Adrenal gland (tissue), 12 donors: ENCODE data around the gene IFRD2. TPM values are rescaled to one million over a fixed set of nuclear protein-coding genes. Genes with fewer than 3 reads are reported as not detected.
A peak's percentile ranks its signal among the peaks of the same experiment; 100 is the strongest.

Experiments used
- DNase-seq, 7 donors: peaks; one replicate each; pipeline ENCODE4 v3.0.0-alpha.2; 2019 to 2020
- H3K27ac ChIP-seq, 5 donors: fragments of 200-600 bp; sonication (generic) in 4 of 5; 1 replicate in 3 of 5; 2 replicates in 2 of 5; pipeline versions ENCODE4 v1.5.1 to v1.8.0; 2016 to 2020; ENCODE audit warnings: mild to moderate bottlenecking in 1 of 5
- H3K27me3 ChIP-seq: fragments of 200-600 bp; 2 replicates; pipeline ENCODE4 v1.8.0; 2021
- H3K36me3 ChIP-seq, 2 donors: fragments of 200-600 bp; replicated peaks in 1 of 2; 1 replicate in 1 of 2; 2 replicates in 1 of 2; pipeline versions ENCODE4 v1.5.1 to v1.8.0; 2018 to 2022
- H3K4me1 ChIP-seq, 2 donors: fragments of 200-600 bp; replicated peaks in 1 of 2; 1 replicate in 1 of 2; 2 replicates in 1 of 2; pipeline versions ENCODE4 v1.5.1 to v1.8.0; 2018 to 2021
- H3K4me3 ChIP-seq, 4 donors: fragments of 200-600 bp; sonication (generic) in 3 of 4; one replicate each; pipeline ENCODE4 v1.5.1; 2016 to 2018
- H3K9me3 ChIP-seq, 3 donors: fragments of 200-600 bp; sonication (generic) in 1 of 3; replicated peaks in 1 of 3; 1 replicate in 2 of 3; 2 replicates in 1 of 3; pipeline versions ENCODE4 v1.5.1 to v1.8.0; 2016 to 2021
- POLR2A ChIP-seq, 2 donors: fragments of 450-650 bp; IDR thresholded peaks; one replicate each; pipeline ENCODE4 v1.6.1; 2017; ENCODE audit warnings: antibody characterized with exemption in 2 of 2, mild to moderate bottlenecking in 2 of 2, moderate library complexity in 1 of 2
- WGBS, 4 donors: extraction: QIAGEN DNeasy Blood & Tissue Kit in 2 of 4; methylation state at CpG; one replicate each; pipeline versions ENCODE4 v1.1.5 to v1.1.7; 2013 to 2017; 5-methylcytosine and 5-hydroxymethylcytosine counted together
- intact Hi-C, 2 donors: fragments of 100-400 bp; cut with DNase I; formaldehyde crosslinking; loops; one replicate each; pipeline versions ENCODE4 v1.14.1 to v1.15.0; 2022 to 2023
- polyA plus RNA-seq, 3 donors: library from polyadenylated mRNA; stranded (reverse); fragments of 200-250 nt in 2 of 3; fragments of 350-450 nt in 1 of 3; fragmentation: Illumina TruSeq in 1 of 3; extraction: RNeasy Lipid Tissue Mini Kit (QIAGEN cat#74804) in 1 of 3; gene quantifications; one replicate each; pipeline ENCODE4 v1.2.3, GENCODE V29; 2013 to 2014
- total RNA-seq, 9 donors: library from RNA; depleted of rRNA in 4 of 9; stranded (reverse); fragments of >200 nt in 4 of 9; fragments of 120-200 nt in 1 of 9; fragmentation: NEBNext Ultra II Directional in 1 of 9; extraction: Animal tissue kit (Norgen Biotek cat#: 25700) in 1 of 9; gene quantifications; one replicate each; pipeline versions ENCODE4 v1.1.0 to v1.2.4, GENCODE V29; 2013 to 2023
- TF ChIP-seq, protein P1 (sequence below), 6 experiments: fragments of 450-650 bp in 4 of 6; fragments of 200-600 bp in 2 of 6; sonication (generic) in 1 of 6; IDR thresholded peaks; 1 replicate in 5 of 6; 2 replicates in 1 of 6; pipeline versions ENCODE4 v1.5.1 to v1.8.0; 2016 to 2021; ENCODE audit warnings: antibody characterized with exemption in 6 of 6, mild to moderate bottlenecking in 2 of 6, moderate library complexity in 1 of 6
- donor health status: healthy with polysubstance abuse.
- donor health status: Bipolar disorder and iron deficiency.
- donor health status: DM: yes; HTN: yes; CAD: no.
- donor health status: DM: no; HTN: no; CAD: no.
- donor health status: DM: no; HTN: no; CAD: no.
- donor health status: DM: yes; HTN: yes; CAD: no.

Gene IFRD2
- total and polyA plus RNA-seq, 12 donors: 31.6 to 182 (median 56.8) TPM

DNA sequence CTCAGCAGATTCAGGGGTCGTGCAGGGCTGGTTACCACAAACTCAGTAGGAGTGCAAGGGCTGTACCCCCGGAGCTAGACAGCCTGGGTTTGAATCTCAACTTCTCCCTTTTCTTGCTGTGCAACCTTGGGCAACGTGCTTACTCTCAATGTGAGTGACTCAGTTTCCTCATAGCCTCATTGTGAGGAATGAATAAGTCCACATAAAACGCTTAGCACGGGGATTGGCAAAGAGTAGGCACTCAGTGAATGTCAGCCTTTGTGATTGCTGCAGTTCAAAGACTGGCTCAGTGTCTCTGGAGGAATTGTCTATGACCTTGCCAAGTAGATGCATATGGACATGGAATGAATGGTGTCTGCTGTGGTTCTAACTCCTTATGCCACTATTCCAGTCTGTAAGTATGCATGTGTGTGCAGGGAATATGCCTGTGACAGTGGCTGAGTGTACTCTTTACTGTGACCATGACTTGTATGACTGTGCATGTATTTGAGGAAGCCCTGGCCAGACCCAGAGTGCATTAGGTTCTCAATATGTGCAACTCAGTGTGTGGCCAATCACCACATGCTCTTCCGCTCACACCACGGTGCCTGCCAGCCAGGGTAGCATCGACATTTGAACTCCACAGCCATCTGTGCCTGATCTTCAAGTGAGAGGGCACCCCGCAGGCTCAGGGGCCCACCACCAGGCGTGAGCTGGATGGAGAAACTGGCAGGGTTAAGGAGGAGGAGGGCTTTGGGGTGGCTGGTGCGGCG, 7.9 kb upstream of the IFRD2 start:
- DNase-seq: peak in 4 of 7 donors; percentile 36 to 69 (median 62)
- Histone ChIP-seq H3K36me3 (no peaks in the 10 kb centered on the region), H3K9me3 (no peaks in the 10 kb centered on the region), H3K4me1 (peaks cover 26 to 48% of the 10 kb centered on the region in 2 donors), H3K4me3 (peak overlapping the region in 2 of 4 donors; percentile 26 to 52), H3K27me3 (no peaks in the 10 kb centered on the region), H3K27ac (peak overlapping the region; percentile 75 to 95 (median 93))
- intact Hi-C loops: no loop called here
- WGBS, 4 donors: 43 to 54% (median 44%) methylated on average over 11 to 12 of the region's 12 CpGs
- TF ChIP-seq, protein P1, sequence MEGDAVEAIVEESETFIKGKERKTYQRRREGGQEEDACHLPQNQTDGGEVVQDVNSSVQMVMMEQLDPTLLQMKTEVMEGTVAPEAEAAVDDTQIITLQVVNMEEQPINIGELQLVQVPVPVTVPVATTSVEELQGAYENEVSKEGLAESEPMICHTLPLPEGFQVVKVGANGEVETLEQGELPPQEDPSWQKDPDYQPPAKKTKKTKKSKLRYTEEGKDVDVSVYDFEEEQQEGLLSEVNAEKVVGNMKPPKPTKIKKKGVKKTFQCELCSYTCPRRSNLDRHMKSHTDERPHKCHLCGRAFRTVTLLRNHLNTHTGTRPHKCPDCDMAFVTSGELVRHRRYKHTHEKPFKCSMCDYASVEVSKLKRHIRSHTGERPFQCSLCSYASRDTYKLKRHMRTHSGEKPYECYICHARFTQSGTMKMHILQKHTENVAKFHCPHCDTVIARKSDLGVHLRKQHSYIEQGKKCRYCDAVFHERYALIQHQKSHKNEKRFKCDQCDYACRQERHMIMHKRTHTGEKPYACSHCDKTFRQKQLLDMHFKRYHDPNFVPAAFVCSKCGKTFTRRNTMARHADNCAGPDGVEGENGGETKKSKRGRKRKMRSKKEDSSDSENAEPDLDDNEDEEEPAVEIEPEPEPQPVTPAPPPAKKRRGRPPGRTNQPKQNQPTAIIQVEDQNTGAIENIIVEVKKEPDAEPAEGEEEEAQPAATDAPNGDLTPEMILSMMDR (IDR thresholded peaks at IDR 0.05): no peak
- no peak for TF ChIP-seq POLR2A (IDR thresholded peaks at IDR 0.05)

DNA sequence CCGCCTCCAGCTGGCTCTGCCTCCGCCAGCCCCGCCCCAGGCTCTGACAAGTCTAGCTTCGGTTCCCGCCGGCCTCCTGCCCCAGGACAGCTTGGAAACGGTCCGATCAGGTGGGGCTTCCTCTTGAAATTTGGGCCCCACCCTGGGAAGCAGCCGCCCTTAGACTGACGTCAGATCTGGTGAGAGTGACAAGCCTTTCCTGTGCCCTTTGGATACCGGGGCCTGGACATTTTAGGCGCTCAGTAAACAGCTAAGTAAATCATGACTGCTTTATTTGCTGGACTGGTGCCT, 7.4 kb upstream of the IFRD2 start:
- WGBS, 4 donors: 0 to 1% (median 1%) methylated on average over 6 to 12 of the region's 12 CpGs
- Histone ChIP-seq H3K4me1 (peaks cover 26 to 48% of the 10 kb centered on the region in 2 donors), H3K9me3 (no peaks in the 10 kb centered on the region), H3K4me3 (peak overlapping the region in 2 of 4 donors; percentile 26 to 52), H3K36me3 (no peaks in the 10 kb centered on the region), H3K27me3 (no peaks in the 10 kb centered on the region), H3K27ac (peak overlapping the region; percentile 75 to 95 (median 93))
- intact Hi-C loops: no loop called here
- no peak for DNase-seq
- TF ChIP-seq, protein P1 (IDR thresholded peaks at IDR 0.05): no peak
- TF ChIP-seq POLR2A (IDR thresholded peaks at IDR 0.05): no peak

DNA sequence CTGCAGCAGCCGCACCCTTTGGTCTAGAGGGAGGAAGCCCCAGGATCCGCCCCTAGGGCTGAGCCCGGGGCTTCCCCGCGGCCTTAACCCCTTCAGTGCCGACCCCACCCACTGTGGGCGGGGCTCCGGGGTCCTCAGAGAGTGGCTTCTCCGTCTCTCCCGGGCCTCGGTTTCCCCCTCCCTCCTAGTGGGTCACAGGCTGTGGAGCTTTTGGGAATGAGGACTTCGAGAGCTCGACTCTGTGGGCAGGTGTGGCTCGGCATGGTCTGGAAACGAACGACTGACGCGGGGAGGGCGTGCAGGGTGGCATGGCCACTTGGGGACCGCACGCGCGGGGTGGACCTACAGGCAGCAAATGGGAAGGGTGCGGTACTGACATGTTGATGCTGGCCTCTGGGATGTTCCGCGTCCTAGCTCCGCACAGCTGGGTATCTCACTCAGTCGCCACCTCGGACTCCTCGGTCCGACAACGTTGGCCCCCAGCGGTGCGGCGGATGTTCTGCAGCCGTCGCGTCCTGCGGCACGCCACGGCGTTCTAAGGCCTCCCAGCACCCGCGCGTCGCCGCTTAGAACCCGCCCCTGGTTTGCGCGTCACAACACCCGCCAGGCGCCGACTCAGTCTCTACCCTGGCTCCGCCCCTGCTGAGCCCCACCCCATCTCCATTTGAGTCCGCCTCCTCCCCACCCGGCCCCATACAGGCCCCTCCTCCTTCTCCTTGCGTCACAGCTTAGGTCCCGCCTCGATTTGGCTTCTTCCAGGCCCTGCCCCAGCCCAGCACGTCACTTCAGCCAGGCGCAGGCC, 6.8 kb upstream of the IFRD2 start, which contains the start of the genes HYAL3 and NAA80:
HYAL3 (minus strand) TSS at position 570 of the 802 bp plus-strand sequence. CDS start 3,803 bp downstream, outside the sequence.
NAA80 (minus strand) TSS at position 570 of the 802 bp plus-strand sequence. CDS start 1,942 bp downstream, outside the sequence.
- intact Hi-C loops: no loop called here
- peaks cover 26 to 48% of the 10 kb centered on the region in 2 donors for H3K4me1 ChIP-seq

More for the DNA sequence above, 6.8 kb upstream of the IFRD2 start, which contains the start of the genes HYAL3 and NAA80:
- TF ChIP-seq, protein P1 (IDR thresholded peaks at IDR 0.05): peak; percentile 16 to 69 (median 48)
- TF ChIP-seq POLR2A (IDR thresholded peaks at IDR 0.05): peak; percentile 89 to 97
- Histone ChIP-seq H3K9me3 (no peaks in the 10 kb centered on the region), H3K27ac (peak within 1 kb of the TSS; percentile 75 to 95 (median 93)), H3K27me3 (no peaks in the 10 kb centered on the region), H3K4me3 (peak within 1 kb of the TSS in 3 of 4 donors; percentile 22 to 59 (median 37)), H3K36me3 (no peaks in the 10 kb centered on the region)
- WGBS, 4 donors: 0 to 1% (median 1%) methylated on average over 17 to 61 of the region's 61 CpGs
- peak; percentile 99 to 100 (median 100) for DNase-seq
